Activated naive CD4-positive, alpha-beta T cell treated with anti-CD3 and anti-CD28 coated beads, Interleukin-2, amount 50 U/mL, for 24 hours (primary cell): ENCODE measurements around the gene TMEM232.
"Not testable (repeated sequence)": the region's sequence is repeated elsewhere in the genome, so short reads cannot be mapped to it uniquely, and the experiment has no call there.

Experiments used
- H3K27ac Mint-ChIP-seq: one replicate; pipeline ENCODE4 v1.8.0; 2021; ENCODE audit warnings: mild to moderate bottlenecking, mixed read lengths
- H3K27me3 Mint-ChIP-seq: one replicate; pipeline ENCODE4 v1.8.0; 2021; ENCODE audit warnings: mixed read lengths
- H3K36me3 Mint-ChIP-seq: one replicate; pipeline ENCODE4 v1.8.0; 2021; ENCODE audit warnings: mixed read lengths
- H3K4me1 Mint-ChIP-seq: one replicate; pipeline ENCODE4 v1.8.0; 2021; ENCODE audit warnings: mixed read lengths
- H3K4me3 Mint-ChIP-seq: one replicate; pipeline ENCODE4 v1.8.0; 2021; ENCODE audit warnings: mild to moderate bottlenecking, mixed read lengths
- H3K9me3 Mint-ChIP-seq: one replicate; pipeline ENCODE4 v1.8.0; 2021; ENCODE audit warnings: mixed read lengths

Gene TMEM232

DNA sequence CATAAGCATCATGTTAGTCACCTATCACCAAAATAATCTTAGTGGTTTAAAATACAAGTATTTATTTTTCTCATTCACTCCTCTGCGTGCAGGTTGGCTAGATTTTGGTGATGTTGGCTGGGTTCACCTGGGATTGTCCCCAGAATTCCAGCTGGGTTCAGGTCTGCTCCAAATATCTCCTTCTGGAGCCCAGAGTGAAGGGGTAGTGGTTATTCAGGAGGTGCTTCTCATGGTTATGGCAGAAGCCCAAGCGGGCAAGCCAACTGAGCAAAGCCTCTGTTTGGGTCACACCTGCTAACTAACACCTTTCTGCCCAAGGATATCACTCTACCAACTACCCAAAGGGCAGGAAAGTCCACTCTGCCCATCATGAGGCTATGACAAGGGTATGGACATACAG, 7.6 kb upstream of the TMEM232 start:
- no peak overlapping the region for H3K27ac Mint-ChIP-seq
- H3K4me1 Mint-ChIP-seq, result peaks cover 12% of the 10 kb centered on the region
- H3K9me3 Mint-ChIP-seq, result no peaks in the 10 kb centered on the region
- H3K27me3 Mint-ChIP-seq, result peaks cover 7% of the 10 kb centered on the region
- H3K4me3 Mint-ChIP-seq, result no peak overlapping the region
- peaks cover 2% of the 10 kb centered on the region for H3K36me3 Mint-ChIP-seq

DNA sequence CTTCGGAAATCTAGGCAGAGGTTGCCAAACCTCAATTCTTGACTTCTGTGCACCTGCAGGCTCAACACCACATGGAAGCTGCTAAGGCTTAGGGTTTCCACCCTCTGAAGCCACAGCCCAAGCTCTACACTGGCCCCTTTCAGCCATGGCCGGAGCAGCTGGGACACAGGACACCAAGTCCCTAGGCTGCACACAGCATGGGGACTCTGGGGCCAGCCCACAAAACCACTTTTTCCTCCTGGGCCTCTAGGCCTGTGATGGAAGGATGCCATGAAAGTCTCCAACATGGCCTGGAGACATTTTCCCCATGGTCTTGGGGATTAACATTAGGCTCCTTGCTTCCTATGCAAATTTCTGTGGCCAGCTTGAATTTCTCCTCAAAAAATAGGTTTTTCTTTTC, 5.0 kb upstream of the TMEM232 start:
- not testable (repeated sequence) for H3K27me3 Mint-ChIP-seq, H3K36me3 Mint-ChIP-seq, H3K27ac Mint-ChIP-seq, H3K9me3 Mint-ChIP-seq, H3K4me1 Mint-ChIP-seq, H3K4me3 Mint-ChIP-seq

DNA sequence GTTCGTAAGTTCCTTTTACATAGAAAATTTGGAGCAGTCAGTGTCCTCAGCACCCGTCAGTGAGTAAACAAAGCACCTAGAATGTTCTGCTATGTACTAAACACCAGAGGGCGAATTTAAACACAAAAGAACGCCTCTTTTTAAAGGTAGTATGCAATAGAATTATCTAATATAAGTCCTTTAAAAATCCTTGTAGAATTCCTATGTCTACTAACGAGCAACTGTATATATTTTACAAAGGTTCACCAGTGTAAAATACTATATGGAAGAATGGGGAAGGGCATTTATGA, 499 bp upstream of the TMEM232 start:
- Mint-ChIP-seq H3K9me3 (no peaks in the 10 kb centered on the region), H3K27ac (no peak overlapping the region), H3K27me3 (no peaks in the 10 kb centered on the region), H3K4me3 (peak overlapping the region; percentile 89), H3K4me1 (peaks cover 9% of the 10 kb centered on the region), H3K36me3 (no peaks in the 10 kb centered on the region)

DNA sequence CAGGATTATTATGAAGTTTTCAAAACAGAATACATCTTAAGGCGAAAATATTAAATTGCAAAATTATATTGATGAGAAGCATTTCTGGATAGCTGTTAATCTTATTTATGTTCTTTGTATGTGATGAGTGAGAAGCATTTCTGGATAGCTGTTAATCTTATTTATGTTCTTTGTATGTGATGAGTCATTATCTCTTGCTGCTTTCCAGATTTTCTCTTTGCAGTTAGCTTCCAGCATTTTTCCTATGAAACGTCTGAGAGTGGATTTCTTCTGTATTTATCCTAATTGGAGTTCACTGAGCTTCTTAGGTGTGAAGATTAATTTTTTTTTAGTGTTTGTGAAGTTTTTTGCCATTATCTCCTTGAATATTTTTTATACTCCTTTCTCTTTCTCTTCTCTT, 8.2 kb downstream of the TMEM232 start:
- H3K27me3 Mint-ChIP-seq, result peaks cover 10% of the 10 kb centered on the region
- no peak overlapping the region for H3K4me3 Mint-ChIP-seq
- H3K27ac Mint-ChIP-seq, result no peak overlapping the region
- H3K9me3 Mint-ChIP-seq, result no peaks in the 10 kb centered on the region
- no peaks in the 10 kb centered on the region for H3K4me1 Mint-ChIP-seq
- no peaks in the 10 kb centered on the region for H3K36me3 Mint-ChIP-seq

DNA sequence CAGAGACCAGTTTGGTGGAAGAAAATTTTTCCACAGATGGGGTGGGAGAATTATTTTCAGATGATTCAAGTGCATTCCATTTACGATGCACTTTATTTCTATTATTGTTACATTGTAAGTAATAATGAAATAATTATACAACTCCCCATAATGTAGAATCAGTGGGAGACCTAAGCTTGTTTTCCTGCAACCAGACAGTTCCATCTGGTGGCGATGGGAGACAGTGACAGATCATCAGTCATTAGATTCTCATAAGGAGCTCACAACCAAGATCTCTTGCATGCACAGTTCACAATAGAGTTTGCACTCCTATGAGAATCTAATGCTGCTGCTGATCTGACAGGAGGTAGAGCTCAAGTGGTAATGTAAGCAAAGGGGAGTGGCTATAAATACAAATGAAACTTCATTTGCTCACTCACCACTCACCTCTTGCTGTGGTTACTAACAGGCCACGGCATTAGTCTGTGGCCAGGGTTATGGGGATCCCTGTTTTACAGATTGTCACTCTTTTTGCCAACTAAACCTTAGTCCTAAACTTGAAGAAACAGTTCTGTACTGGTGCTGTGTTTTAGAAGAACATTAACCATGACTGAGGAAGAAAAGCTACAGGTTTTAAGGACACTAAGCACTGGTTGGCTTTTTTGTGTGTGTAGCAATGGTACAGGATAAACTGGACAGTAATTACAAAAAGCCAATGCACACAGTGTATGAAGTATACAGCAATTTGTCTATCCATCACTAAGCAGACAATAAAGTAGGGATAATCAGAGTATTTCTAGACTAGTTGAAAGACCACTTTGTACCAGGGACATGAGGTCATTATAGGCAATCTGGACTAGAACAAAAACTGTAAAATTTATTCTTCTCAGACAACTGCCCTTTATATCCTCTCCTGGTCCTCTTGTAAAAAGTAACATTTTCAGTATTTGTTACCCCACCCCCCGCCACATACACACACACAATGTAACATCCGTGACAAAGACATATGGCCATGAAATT, 9.9 kb downstream of the TMEM232 start:
- Mint-ChIP-seq H3K27me3 (peaks cover 12% of the 10 kb centered on the region), H3K27ac (no peak overlapping the region), H3K4me3 (no peak overlapping the region), H3K4me1 (no peaks in the 10 kb centered on the region), H3K36me3 (no peaks in the 10 kb centered on the region), H3K9me3 (no peaks in the 10 kb centered on the region)

DNA sequence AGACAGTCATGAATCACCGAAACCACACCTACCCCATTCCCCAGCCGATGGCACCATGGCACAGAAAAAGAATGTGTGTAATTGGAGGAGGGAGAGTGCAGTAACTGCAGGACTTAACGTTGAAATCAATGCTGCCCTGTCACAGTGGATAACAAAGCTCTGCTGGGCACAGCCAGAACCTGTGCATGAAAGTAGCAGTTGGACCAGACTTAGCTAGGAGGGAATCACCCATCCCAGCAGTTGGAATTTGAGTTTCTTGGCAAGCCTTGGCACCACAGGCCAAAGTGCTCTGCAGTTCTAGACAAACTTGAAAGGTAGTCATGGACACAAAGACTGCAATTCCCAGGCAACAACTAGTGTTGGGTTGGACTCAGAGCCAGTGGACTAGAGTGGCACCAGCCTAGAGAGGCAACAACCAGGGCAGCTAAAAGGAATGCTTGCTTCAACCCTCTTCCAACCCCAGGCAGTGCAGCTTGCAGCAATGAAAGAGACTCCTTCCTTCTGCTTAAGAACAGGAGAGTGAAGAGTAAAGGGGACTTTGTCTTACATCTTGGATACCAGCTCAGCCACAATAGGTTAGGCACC, 19.1 kb downstream of the TMEM232 start:
- peaks cover 9% of the 10 kb centered on the region for H3K9me3 Mint-ChIP-seq
- no peaks in the 10 kb centered on the region for H3K36me3 Mint-ChIP-seq
- H3K4me1 Mint-ChIP-seq, result no peaks in the 10 kb centered on the region
- peaks cover 26% of the 10 kb centered on the region for H3K27me3 Mint-ChIP-seq
- H3K27ac Mint-ChIP-seq, result no peak overlapping the region
- H3K4me3 Mint-ChIP-seq, result no peak overlapping the region

DNA sequence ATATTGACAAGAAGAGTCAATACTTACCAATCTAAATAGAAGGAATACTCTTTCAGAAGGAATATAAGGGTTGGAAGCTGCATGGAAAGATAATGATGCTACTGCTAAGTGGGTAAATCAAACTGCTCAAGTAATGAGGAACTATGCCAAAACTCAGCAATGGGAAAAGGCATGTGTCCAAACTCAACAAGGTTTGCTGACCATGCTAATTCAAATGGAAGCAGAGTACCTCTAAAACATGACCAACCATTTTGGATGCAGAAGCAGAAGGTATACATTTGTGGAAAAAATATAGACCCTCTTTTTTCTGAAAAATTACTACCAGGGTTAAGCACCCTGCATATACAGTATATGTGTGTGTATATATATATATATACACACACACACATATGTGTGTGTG, 21.1 kb downstream of the TMEM232 start:
- Mint-ChIP-seq H3K4me1 (no peaks in the 10 kb centered on the region), H3K36me3 (no peaks in the 10 kb centered on the region), H3K27ac (no peak overlapping the region), H3K4me3 (no peak overlapping the region), H3K9me3 (peaks cover 9% of the 10 kb centered on the region), H3K27me3 (peaks cover 28% of the 10 kb centered on the region)

DNA sequence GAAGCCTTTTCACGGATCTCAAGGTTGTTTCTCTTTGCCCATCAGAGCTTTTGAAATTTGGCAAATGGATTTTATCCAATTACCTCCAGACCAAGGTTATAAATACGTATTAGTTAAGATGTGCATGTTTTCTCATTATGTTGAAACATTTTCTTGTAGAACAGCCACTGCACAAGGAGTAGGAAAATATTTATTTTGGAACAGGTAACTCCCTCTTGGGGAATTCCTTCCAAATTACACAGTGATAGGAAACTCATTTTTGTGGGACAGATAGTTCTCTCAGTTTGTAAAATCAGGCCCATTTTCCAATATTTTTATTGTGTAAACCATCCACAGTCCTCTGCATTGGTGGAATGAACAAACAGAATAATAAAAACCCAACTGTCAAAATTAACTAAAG, 23.0 kb downstream of the TMEM232 start:
- H3K27me3 Mint-ChIP-seq, result peaks cover 20% of the 10 kb centered on the region
- H3K4me1 Mint-ChIP-seq, result no peaks in the 10 kb centered on the region
- no peaks in the 10 kb centered on the region for H3K36me3 Mint-ChIP-seq
- no peak overlapping the region for H3K27ac Mint-ChIP-seq
- no peaks in the 10 kb centered on the region for H3K9me3 Mint-ChIP-seq
- no peak overlapping the region for H3K4me3 Mint-ChIP-seq

DNA sequence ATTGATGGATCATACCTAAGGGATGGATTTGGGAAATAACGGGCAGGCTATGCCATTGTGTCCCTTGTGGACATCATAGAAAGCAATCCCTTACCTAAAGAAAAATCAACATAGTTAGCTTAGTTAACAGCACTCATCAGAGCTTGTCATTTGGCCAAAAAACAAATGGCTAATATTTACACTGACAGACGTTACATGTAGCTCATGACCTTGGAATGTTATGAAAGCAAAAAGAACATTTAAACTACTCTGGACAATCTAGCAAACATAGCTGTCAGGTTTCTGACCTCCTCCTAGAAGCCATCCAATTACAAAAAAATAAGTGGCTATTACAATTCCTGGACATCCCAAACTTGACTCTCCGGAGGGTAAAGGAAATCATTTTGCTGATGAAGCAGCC, 23.8 kb downstream of the TMEM232 start:
- Mint-ChIP-seq H3K36me3 (no peaks in the 10 kb centered on the region), H3K4me1 (no peaks in the 10 kb centered on the region), H3K27ac (no peak overlapping the region), H3K27me3 (peaks cover 20% of the 10 kb centered on the region), H3K9me3 (no peaks in the 10 kb centered on the region), H3K4me3 (no peak overlapping the region)

DNA sequence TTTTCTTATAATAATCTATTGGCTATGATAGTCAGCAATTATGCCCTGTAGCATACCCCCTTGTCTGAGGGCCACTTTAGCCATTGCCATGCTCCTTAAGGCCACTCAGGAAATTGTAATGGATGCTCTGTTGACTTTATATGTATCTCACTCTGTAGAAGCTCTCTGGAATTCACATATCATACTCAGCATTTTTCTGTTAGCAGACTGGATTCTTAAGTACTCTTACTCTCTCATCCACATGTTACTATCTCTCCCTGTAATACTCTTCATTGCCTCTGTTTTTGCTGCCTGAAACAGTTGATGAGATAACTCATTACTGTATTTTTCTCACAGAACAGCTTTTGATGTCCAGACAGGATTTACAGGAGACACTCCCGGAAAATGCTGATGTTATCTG, 24.2 kb downstream of the TMEM232 start:
- no peak overlapping the region for H3K4me3 Mint-ChIP-seq
- no peak overlapping the region for H3K27ac Mint-ChIP-seq
- no peaks in the 10 kb centered on the region for H3K36me3 Mint-ChIP-seq
- H3K4me1 Mint-ChIP-seq, result no peaks in the 10 kb centered on the region
- peaks cover 18% of the 10 kb centered on the region for H3K27me3 Mint-ChIP-seq
- H3K9me3 Mint-ChIP-seq, result no peaks in the 10 kb centered on the region

DNA sequence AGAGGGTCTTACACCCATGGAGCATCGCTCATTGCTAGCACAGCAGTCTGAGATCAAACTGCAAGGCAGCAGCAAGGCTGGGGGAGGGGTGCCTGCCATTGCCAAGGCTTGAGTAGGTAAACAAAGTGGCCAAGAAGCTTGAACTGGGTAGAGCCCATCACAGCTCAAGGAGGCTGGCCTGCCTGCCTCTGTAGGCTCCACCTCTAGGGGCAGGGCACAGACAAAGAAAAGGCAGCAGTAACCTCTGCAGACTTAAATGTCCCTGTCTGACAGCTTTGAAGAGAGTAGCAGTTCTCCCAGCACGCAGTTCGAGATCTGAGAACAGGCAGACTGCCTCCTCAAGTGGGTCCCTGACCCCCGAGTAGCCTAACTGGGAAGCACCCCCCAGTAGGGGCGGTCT, 33.8 kb downstream of the TMEM232 start:
- not testable (repeated sequence) for H3K9me3 Mint-ChIP-seq, H3K36me3 Mint-ChIP-seq, H3K27me3 Mint-ChIP-seq, H3K4me1 Mint-ChIP-seq, H3K27ac Mint-ChIP-seq, H3K4me3 Mint-ChIP-seq

DNA sequence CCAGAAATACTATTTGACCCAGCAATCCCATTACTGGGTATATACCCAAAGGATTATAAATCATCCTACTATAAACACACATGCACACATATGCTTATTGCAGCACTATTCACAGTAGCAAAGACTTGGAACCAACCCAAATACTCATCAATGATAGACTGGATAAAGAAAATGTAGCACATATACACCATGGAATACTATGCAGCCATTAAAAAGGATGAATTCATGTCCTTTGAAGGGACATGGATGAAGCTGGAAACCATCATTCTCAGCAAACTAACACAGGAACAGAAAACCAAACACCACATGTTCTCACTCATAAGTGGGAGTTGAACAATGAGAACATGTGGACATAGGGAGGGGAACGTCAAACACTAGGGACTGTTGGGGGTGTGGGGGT, 35.9 kb downstream of the TMEM232 start:
- H3K4me1 Mint-ChIP-seq, H3K36me3 Mint-ChIP-seq, H3K4me3 Mint-ChIP-seq, H3K27me3 Mint-ChIP-seq, H3K27ac Mint-ChIP-seq, H3K9me3 Mint-ChIP-seq: not testable (repeated sequence)

DNA sequence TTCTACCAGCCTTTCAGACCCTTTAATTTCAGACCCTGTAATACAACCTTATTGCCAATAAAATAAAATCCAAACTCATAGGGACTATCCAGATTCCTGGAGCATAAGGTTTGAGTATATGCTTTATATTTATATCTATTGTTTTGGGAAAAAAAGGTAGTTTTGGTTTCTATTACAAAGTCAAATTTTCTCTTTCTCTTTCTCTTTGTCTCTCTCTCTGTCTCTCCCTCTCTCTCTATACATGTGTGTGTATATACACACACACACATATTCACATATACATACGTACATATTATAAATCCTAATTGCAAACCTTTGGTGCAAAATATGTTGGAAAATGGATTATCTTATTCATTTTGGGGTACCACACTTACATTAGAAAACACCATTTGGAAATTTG, 39.0 kb downstream of the TMEM232 start:
- Mint-ChIP-seq H3K9me3 (no peaks in the 10 kb centered on the region), H3K36me3 (peaks cover 1% of the 10 kb centered on the region), H3K4me3 (no peak overlapping the region), H3K4me1 (no peaks in the 10 kb centered on the region), H3K27me3 (peaks cover 5% of the 10 kb centered on the region), H3K27ac (no peak overlapping the region)

DNA sequence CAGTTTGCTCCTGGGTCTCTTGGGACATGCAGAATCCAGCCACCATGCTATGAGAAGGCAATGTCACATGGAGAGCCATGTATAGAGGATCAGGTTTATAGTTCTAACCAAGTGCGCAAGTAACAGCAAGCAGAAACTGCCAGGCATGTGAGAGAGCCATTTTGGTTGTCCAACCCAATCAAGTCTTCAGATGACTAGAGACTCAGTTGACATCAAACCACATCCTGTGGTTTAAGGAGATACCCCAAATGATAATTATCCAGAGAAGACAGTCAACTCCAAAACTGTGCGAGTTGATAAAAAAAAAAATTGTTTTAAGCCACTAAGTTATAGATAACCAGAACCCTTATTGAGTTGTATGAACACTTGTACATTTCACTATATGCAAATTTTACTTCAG, 40.2 kb downstream of the TMEM232 start:
- Mint-ChIP-seq H3K4me3 (no peak overlapping the region), H3K4me1 (no peaks in the 10 kb centered on the region), H3K27ac (no peak overlapping the region), H3K27me3 (peaks cover 5% of the 10 kb centered on the region), H3K36me3 (peaks cover 1% of the 10 kb centered on the region), H3K9me3 (no peaks in the 10 kb centered on the region)

DNA sequence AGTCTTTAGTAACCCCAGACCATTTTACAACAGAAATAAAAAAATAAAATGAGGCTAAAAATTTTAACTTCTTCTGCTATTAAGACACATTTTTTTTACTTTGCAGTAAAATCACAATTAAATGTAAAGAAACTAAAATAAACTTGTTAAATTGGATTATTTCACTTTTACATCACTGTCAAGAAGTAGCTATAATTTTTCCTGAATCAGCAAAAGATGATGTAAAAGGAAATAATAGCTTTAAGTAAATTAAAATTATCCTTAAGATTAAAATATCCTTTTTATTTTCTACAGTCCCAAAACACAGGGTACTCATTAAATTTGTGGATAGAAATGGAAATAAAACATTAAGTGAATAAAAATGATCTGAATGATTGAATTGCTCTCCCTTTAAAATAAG, 44.5 kb downstream of the TMEM232 start:
- Mint-ChIP-seq H3K36me3 (no peaks in the 10 kb centered on the region), H3K9me3 (no peaks in the 10 kb centered on the region), H3K4me1 (no peaks in the 10 kb centered on the region), H3K27me3 (peaks cover 10% of the 10 kb centered on the region), H3K27ac (no peak overlapping the region), H3K4me3 (no peak overlapping the region)

DNA sequence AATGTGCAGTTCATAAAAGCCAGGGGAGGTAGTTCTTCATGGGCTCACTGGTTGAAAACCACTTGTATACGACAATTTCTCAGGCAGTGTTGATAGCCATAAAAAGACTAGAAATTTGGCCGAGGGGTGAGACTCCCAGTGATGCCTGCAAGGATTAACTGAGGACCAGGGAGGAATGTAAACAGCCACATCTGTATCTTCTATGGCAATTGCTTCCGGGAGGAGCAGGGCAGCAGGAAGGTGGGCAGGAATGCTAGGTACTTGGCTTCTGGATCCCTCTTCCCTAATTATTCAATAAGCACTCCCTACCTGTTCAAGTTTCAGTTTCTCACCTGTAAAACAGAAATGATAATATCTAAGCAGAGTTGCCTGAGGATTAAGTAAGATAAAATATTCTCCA, 45.4 kb downstream of the TMEM232 start:
- peaks cover 10% of the 10 kb centered on the region for H3K27me3 Mint-ChIP-seq
- no peaks in the 10 kb centered on the region for H3K9me3 Mint-ChIP-seq
- H3K27ac Mint-ChIP-seq, result no peak overlapping the region
- H3K4me3 Mint-ChIP-seq, result no peak overlapping the region
- no peaks in the 10 kb centered on the region for H3K4me1 Mint-ChIP-seq
- H3K36me3 Mint-ChIP-seq, result no peaks in the 10 kb centered on the region

DNA sequence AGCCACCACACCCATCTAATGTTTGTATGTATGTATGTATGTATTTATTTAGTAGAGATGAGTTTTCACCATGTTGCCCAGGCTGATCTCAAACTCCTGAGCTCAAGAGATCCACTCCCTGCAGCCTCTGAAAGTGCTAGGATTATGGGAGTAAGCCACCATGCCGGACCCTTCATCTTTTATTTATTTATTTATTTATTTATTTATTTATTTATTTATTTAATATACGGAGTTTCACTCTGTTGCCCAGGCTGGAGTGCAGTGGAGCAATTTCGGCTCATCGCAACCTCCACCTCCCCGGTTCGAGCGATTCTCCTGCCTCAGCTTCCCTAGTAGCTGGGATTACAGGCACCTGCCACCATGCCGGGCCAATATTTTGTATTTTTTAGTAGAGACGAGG, 49.9 kb downstream of the TMEM232 start:
- not testable (repeated sequence) for H3K27ac Mint-ChIP-seq, H3K9me3 Mint-ChIP-seq, H3K4me1 Mint-ChIP-seq, H3K4me3 Mint-ChIP-seq, H3K27me3 Mint-ChIP-seq, H3K36me3 Mint-ChIP-seq
